ENCODE results near the gene SRSF8.
"Not testable (repeated sequence)": the region's sequence is repeated elsewhere in the genome, so short reads cannot be mapped to it uniquely, and the experiment has no call there.

SRSF8 gene

GRCh38 chr11:95028357-95028756 lies 38.4 kb upstream of the SRSF8 start:
- Histone ChIP-seq H3K4me3 (ENCODE audit: low read depth in 1 of 2, low read length in 2 of 2) (no peak overlapping the region), H2AFZ (ENCODE audit: low read depth, low read length) (no peak overlapping the region), H3K4me1 (ENCODE audit: insufficient read depth, low read length) (no peaks in the 10 kb centered on the region), H3K4me2 (ENCODE audit: insufficient read depth, low read length) (no peak overlapping the region), H3K36me3 (ENCODE audit: insufficient read depth, low read length) (no peaks in the 10 kb centered on the region), H4K20me1 (ENCODE audit: insufficient read depth, low read length) (no peaks in the 10 kb centered on the region), H3K9ac (ENCODE audit: low read depth, low read length) (no peak overlapping the region), H3K9me3 (ENCODE audit: insufficient read depth, low read length, severe bottlenecking) (no peaks in the 10 kb centered on the region), H3K27ac (ENCODE audit: low read length) (no peak overlapping the region), H3K27me3 (ENCODE audit: insufficient read depth, low read length, poor library complexity) (no peaks in the 10 kb centered on the region), H3K79me2 (ENCODE audit: insufficient read depth, low read length) (no peaks in the 10 kb centered on the region)
- no peak for DNase-seq
- ATAC-seq (ENCODE audit: insufficient read depth, low read depth), result no peak
- no peak for TF ChIP-seq EZH2 (IDR thresholded peaks at IDR 0.05; ENCODE audit: borderline replicate concordance, low read depth, low read length, severe bottlenecking)
- TF ChIP-seq, protein P1, sequence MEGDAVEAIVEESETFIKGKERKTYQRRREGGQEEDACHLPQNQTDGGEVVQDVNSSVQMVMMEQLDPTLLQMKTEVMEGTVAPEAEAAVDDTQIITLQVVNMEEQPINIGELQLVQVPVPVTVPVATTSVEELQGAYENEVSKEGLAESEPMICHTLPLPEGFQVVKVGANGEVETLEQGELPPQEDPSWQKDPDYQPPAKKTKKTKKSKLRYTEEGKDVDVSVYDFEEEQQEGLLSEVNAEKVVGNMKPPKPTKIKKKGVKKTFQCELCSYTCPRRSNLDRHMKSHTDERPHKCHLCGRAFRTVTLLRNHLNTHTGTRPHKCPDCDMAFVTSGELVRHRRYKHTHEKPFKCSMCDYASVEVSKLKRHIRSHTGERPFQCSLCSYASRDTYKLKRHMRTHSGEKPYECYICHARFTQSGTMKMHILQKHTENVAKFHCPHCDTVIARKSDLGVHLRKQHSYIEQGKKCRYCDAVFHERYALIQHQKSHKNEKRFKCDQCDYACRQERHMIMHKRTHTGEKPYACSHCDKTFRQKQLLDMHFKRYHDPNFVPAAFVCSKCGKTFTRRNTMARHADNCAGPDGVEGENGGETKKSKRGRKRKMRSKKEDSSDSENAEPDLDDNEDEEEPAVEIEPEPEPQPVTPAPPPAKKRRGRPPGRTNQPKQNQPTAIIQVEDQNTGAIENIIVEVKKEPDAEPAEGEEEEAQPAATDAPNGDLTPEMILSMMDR (IDR thresholded peaks at IDR 0.05; ENCODE audit: borderline replicate concordance, extremely low read depth, low read length, poor library complexity, severe bottlenecking), result no peak

GRCh38 chr11:95033051-95033450 lies 33.7 kb upstream of the SRSF8 start:
- H2AFZ ChIP-seq (ENCODE audit: low read depth, low read length), result no peak overlapping the region
- H3K4me1 ChIP-seq (ENCODE audit: insufficient read depth, low read length), result no peaks in the 10 kb centered on the region
- H3K27me3 ChIP-seq (ENCODE audit: insufficient read depth, low read length, poor library complexity), result no peaks in the 10 kb centered on the region
- no peak overlapping the region for H3K4me3 ChIP-seq (ENCODE audit: low read depth in 1 of 2, low read length in 2 of 2)
- ATAC-seq (ENCODE audit: insufficient read depth, low read depth) (no peak), DNase-seq (no peak)
- H3K9ac ChIP-seq (ENCODE audit: low read depth, low read length), result no peak overlapping the region
- H3K4me2 ChIP-seq (ENCODE audit: insufficient read depth, low read length), result no peak overlapping the region
- no peaks in the 10 kb centered on the region for H3K9me3 ChIP-seq (ENCODE audit: insufficient read depth, low read length, severe bottlenecking)
- H3K27ac ChIP-seq (ENCODE audit: low read length), result no peak overlapping the region
- H4K20me1 ChIP-seq (ENCODE audit: insufficient read depth, low read length), result no peaks in the 10 kb centered on the region
- TF ChIP-seq EZH2 (IDR thresholded peaks at IDR 0.05; ENCODE audit: borderline replicate concordance, low read depth, low read length, severe bottlenecking), result no peak
- TF ChIP-seq, protein P1 (IDR thresholded peaks at IDR 0.05; ENCODE audit: borderline replicate concordance, extremely low read depth, low read length, poor library complexity, severe bottlenecking), result no peak
- no peaks in the 10 kb centered on the region for H3K79me2 ChIP-seq (ENCODE audit: insufficient read depth, low read length)
- H3K36me3 ChIP-seq (ENCODE audit: insufficient read depth, low read length), result no peaks in the 10 kb centered on the region

DNA sequence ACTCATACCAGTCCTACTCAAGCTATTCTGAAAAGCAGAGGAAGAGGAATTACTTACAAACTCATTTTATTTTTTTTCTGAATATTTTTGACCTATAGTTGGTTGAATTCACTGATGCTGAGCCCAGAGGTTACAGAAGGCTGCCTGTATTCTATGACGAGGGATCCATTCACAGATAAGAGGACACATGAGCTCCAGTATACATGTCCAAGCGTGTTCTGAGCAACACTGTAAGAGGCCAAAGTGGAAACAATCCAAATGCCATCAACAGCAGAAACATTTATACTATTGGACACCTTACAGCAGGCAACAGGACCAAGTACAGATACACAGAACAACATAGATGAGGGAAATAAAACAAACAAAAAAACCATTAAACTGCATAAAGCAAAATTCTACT lies 31.4 kb upstream of the SRSF8 start:
- Histone ChIP-seq H3K4me3 (ENCODE audit: low read depth in 1 of 2, low read length in 2 of 2) (no peak overlapping the region), H3K79me2 (ENCODE audit: insufficient read depth, low read length) (no peaks in the 10 kb centered on the region), H3K9ac (ENCODE audit: low read depth, low read length) (no peak overlapping the region), H3K4me1 (ENCODE audit: insufficient read depth, low read length) (no peaks in the 10 kb centered on the region), H2AFZ (ENCODE audit: low read depth, low read length) (no peak overlapping the region), H3K36me3 (ENCODE audit: insufficient read depth, low read length) (no peaks in the 10 kb centered on the region), H3K4me2 (ENCODE audit: insufficient read depth, low read length) (no peak overlapping the region), H3K27me3 (ENCODE audit: insufficient read depth, low read length, poor library complexity) (no peaks in the 10 kb centered on the region), H4K20me1 (ENCODE audit: insufficient read depth, low read length) (no peaks in the 10 kb centered on the region), H3K9me3 (ENCODE audit: insufficient read depth, low read length, severe bottlenecking) (no peaks in the 10 kb centered on the region), H3K27ac (ENCODE audit: low read length) (no peak overlapping the region)
- no peak for DNase-seq
- TF ChIP-seq, protein P1 (IDR thresholded peaks at IDR 0.05; ENCODE audit: borderline replicate concordance, extremely low read depth, low read length, poor library complexity, severe bottlenecking), result no peak
- no peak for TF ChIP-seq EZH2 (IDR thresholded peaks at IDR 0.05; ENCODE audit: borderline replicate concordance, low read depth, low read length, severe bottlenecking)
- ATAC-seq (ENCODE audit: insufficient read depth, low read depth), result no peak

DNA sequence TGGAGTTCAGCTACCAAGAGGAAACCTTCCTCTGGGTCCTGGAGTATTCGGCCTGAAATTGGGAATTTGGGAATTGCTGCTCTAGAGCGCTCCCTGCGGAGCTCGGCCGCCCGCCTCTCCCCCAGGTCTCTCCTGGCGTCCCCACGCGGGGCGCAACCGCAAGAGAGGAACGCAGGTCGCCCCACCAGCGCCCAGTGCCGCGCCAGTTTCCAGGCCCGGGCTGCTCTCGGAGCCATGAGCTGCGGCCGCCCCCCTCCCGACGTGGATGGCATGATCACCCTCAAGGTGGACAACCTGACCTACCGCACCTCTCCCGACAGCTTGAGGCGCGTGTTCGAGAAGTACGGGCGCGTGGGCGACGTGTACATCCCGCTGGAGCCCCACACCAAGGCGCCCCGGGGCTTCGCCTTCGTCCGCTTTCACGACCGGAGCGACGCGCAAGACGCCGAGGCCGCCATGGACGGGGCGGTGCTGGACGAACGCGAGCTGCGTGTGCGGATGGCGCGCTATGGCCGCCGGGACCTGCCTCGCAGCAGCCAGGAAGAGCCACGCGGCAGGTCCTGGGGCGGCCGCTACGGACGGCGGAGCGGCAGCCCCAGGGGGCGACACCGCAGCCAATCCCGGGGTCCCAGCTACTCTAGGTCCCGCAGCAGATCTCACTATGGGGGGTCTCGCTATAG lies 29.2 kb upstream of the SRSF8 start:
- H2AFZ ChIP-seq (ENCODE audit: low read depth, low read length); H3K9ac ChIP-seq (ENCODE audit: low read depth, low read length); H3K27me3 ChIP-seq (ENCODE audit: insufficient read depth, low read length, poor library complexity); H3K4me3 ChIP-seq (ENCODE audit: low read depth in 1 of 2, low read length in 2 of 2); H4K20me1 ChIP-seq (ENCODE audit: insufficient read depth, low read length); H3K79me2 ChIP-seq (ENCODE audit: insufficient read depth, low read length); H3K9me3 ChIP-seq (ENCODE audit: insufficient read depth, low read length, severe bottlenecking); ATAC-seq (ENCODE audit: insufficient read depth, low read depth); H3K27ac ChIP-seq (ENCODE audit: low read length); DNase-seq; H3K4me1 ChIP-seq (ENCODE audit: insufficient read depth, low read length); H3K4me2 ChIP-seq (ENCODE audit: insufficient read depth, low read length); H3K36me3 ChIP-seq (ENCODE audit: insufficient read depth, low read length): not testable (repeated sequence)

All from DND-41 (cell line).